Lower lobe of right lung (tissue), 2 donors: ENCODE data around the gene PACC1. TPM values are rescaled to one million over a fixed set of nuclear protein-coding genes. Genes with fewer than 3 reads are reported as not detected.
"Not testable (repeated sequence)": the region's sequence is repeated elsewhere in the genome, so short reads cannot be mapped to it uniquely, and the experiment has no call there.

Experiments
- ATAC-seq, 2 donors: fragments of 200-7000 bp; cut with Tn5 transposase; one replicate each; pipeline ENCODE4 v1.9.1; 2020 to 2022; ENCODE audit warnings: mild to moderate bottlenecking in 2 of 2, moderate library complexity in 2 of 2
- DNase-seq: peaks from one replicate; pipeline ENCODE4 v3.0.0-alpha.2; 2020
- H3K27ac ChIP-seq: fragments of 200-600 bp; one replicate; pipeline ENCODE4 v1.8.0; 2022
- H3K27me3 ChIP-seq: fragments of 200-600 bp; one replicate; pipeline ENCODE4 v1.8.0; 2022; ENCODE audit warnings: low read depth
- H3K36me3 ChIP-seq: fragments of 200-600 bp; one replicate; pipeline ENCODE4 v1.8.0; 2022; ENCODE audit warnings: mild to moderate bottlenecking
- H3K4me1 ChIP-seq: fragments of 200-600 bp; one replicate; pipeline ENCODE4 v1.8.0; 2022
- H3K4me3 ChIP-seq: fragments of 200-600 bp; one replicate; pipeline ENCODE4 v1.8.0; 2022; ENCODE audit warnings: mild to moderate bottlenecking
- H3K9me3 ChIP-seq: fragments of 200-600 bp; one replicate; pipeline ENCODE4 v1.8.0; 2022
- intact Hi-C: fragments of 100-400 bp; cut with DNase I; formaldehyde crosslinking; loops from one replicate; pipeline ENCODE4 v1.11.0; 2022
- total RNA-seq: library from RNA; stranded (reverse); fragmentation: NEBNext Ultra II Directional; extraction: Animal tissue kit (Norgen Biotek cat#: 25700); gene quantifications from one replicate; pipeline ENCODE4 v1.2.1, GENCODE V29; 2021
- TF ChIP-seq, protein P1 (sequence below): fragments of 200-600 bp; IDR thresholded peaks from one replicate; pipeline ENCODE4 v1.8.0; 2022; ENCODE audit warnings: antibody characterized with exemption, mild to moderate bottlenecking
- donor health status: DM: no; HTN: yes; CAD: no; lungs with severe emphysema.

Gene PACC1
- total RNA-seq, 1 donor from 2014 or later, result 9.8 TPM

DNA sequence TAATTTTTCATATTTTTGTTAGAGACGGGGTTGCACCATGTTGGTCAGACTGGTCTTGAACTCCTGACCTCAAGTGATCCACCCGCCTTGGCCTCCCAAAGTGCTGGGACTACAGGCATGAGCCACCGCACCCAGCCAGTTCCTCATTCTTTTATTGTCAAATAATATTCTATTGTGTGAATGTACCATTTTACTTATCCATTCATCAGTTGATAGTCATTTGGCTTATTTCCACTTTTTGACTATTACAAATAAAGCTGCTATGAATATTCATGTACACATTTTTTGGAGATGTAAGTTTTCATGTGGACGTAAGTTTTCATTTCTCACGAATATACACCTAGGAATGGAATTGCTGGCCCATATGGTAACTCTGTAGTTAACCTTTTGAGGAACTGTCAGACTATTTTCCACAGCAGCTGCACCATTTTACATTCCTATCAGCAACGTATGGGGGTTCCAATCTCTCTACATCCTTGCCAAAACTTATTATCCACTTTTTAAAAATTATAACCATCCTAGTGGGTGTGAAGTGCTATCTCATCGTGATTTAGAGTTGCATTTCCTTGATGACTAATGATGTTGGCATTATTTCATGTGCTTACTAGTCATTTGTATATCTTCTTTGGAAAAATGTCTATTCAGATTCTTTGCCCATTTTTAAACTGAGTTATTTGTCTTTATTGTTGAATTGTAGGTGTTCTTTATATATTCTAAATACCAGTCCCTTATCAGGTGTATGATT, 12.7 kb downstream of the PACC1 start:
- intact Hi-C loops, result no loop called here
- peaks cover 7% of the 10 kb centered on the region for H3K36me3 ChIP-seq
- H3K27me3 ChIP-seq, result no peaks in the 10 kb centered on the region
- H3K4me3 ChIP-seq, result no peak overlapping the region
- TF ChIP-seq, protein P1, sequence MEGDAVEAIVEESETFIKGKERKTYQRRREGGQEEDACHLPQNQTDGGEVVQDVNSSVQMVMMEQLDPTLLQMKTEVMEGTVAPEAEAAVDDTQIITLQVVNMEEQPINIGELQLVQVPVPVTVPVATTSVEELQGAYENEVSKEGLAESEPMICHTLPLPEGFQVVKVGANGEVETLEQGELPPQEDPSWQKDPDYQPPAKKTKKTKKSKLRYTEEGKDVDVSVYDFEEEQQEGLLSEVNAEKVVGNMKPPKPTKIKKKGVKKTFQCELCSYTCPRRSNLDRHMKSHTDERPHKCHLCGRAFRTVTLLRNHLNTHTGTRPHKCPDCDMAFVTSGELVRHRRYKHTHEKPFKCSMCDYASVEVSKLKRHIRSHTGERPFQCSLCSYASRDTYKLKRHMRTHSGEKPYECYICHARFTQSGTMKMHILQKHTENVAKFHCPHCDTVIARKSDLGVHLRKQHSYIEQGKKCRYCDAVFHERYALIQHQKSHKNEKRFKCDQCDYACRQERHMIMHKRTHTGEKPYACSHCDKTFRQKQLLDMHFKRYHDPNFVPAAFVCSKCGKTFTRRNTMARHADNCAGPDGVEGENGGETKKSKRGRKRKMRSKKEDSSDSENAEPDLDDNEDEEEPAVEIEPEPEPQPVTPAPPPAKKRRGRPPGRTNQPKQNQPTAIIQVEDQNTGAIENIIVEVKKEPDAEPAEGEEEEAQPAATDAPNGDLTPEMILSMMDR, result no peak
- no peaks in the 10 kb centered on the region for H3K4me1 ChIP-seq
- DNase-seq (no peak), ATAC-seq (no peak)
- H3K9me3 ChIP-seq, result peaks cover 3% of the 10 kb centered on the region
- H3K27ac ChIP-seq, result no peak overlapping the region

DNA sequence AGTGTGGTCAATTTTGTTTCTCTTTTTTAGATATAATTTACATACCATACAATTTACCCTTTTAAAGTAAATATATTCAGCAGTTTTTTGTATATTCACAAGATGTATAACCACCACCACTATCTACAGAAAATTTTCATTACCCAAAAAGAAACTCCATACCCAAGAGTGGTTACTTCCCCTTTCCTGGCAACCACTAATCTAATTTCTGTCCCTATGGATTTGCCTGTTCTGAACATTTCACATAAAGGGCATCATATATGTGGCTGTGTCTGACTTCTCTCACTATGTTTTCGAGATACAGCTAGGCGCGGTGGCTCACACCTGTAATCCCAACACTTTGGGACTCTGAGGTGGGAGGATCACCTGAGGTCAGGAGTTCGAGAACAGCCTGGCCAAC, 13.6 kb downstream of the PACC1 start:
- no peak for ATAC-seq

DNA sequence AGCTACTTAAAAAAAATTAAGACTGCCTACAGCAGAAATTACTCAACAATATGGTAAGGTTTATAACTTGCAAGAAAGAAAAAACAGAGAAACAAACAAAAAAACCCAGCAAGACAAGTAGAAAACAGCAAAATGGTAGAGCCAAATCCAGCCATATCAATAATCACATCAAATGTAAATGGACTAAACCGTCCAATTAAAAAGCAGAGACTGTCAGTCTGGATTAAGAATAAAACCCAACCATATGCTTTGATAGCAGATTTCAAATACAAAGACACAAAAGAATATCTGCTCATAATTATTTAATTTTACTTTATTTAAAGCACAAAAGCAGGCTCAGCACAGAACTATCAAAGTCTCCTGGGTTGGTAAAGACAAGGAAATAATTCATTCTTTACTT, 17.5 kb downstream of the PACC1 start:
- TF ChIP-seq, protein P1, result no peak
- Histone ChIP-seq H3K27ac (no peak overlapping the region), H3K36me3 (no peaks in the 10 kb centered on the region), H3K4me3 (no peak overlapping the region), H3K27me3 (no peaks in the 10 kb centered on the region), H3K4me1 (no peaks in the 10 kb centered on the region), H3K9me3 (peaks cover 17% of the 10 kb centered on the region)
- ATAC-seq, result no peak
- intact Hi-C loops, result no loop called here
- DNase-seq, result no peak

More for the DNA sequence above, 13.6 kb downstream of the PACC1 start:
- H3K27ac ChIP-seq, result no peak overlapping the region
- peaks cover 3% of the 10 kb centered on the region for H3K36me3 ChIP-seq
- no peaks in the 10 kb centered on the region for H3K4me1 ChIP-seq
- TF ChIP-seq, protein P1, result no peak
- intact Hi-C loops, result no loop called here
- H3K4me3 ChIP-seq, result no peak overlapping the region
- peaks cover 13% of the 10 kb centered on the region for H3K9me3 ChIP-seq
- no peak for DNase-seq
- H3K27me3 ChIP-seq, result no peaks in the 10 kb centered on the region

DNA sequence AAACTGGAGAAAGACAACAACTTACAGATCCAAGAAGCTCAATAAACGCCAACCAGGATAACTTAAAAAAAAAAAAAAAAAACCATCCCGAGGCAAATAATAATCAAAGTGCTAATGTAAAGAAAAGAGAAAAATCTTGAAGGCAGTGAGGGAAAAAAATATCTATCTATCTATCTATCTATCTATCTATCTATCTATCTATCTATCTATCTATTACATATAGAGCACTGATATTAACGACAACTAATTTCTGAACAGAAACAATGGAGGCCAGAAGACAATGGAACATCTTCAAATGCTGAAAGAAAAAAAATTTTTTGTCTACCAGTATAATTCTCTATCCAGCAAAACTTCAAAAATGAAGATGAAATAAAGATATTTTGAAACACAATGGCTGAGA, 18.0 kb downstream of the PACC1 start:
- DNase-seq (no peak), ATAC-seq (no peak)
- Histone ChIP-seq H3K27me3 (no peaks in the 10 kb centered on the region), H3K36me3 (no peaks in the 10 kb centered on the region), H3K9me3 (peaks cover 17% of the 10 kb centered on the region), H3K4me1 (no peaks in the 10 kb centered on the region), H3K27ac (no peak overlapping the region), H3K4me3 (no peak overlapping the region)
- TF ChIP-seq, protein P1, result no peak
- intact Hi-C loops, result no loop called here

DNA sequence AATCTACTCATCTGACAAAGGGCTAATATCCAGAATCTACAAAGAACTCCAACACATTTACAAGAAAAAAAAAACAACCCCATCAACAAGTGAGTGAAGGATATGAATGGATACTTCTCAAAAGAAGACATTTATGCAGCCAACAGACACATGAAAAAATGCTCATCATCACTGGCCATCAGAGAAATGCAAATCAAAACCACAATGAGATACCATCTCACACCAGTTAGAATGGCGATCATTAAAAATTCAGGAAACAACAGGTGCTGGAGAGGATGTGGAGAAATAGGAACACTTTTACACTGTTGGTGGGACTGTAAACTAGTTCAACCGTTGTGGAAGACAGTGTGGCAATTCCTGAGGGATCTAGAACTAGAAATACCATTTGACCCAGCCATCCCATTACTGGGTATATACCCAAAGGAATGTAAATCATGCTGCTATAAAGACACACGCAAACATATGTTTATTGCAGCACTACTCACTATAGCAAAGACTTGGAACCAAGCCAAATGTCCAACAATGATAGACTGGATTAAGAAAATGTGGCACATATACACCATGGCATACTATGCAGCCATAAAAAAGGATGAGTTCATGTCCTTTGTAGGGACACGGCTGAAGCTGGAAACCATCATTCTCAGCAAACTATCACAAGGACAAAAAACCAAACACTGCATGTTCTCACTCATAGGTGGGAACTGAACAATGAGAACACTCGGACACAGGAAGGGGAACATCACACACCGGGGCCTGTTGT, 18.8 kb downstream of the PACC1 start:
- H3K4me1 ChIP-seq, ATAC-seq, H3K27ac ChIP-seq, H3K36me3 ChIP-seq, H3K4me3 ChIP-seq, DNase-seq, intact Hi-C loops, H3K27me3 ChIP-seq: not testable (repeated sequence)
- H3K9me3 ChIP-seq, result peaks cover 17% of the 10 kb centered on the region
